ENCODE results near the gene SCRN1.

SCRN1 gene

GRCh38 chr7:29953726-29954347, 35.8 kb downstream of the SCRN1 start:
- TF ChIP-seq SIN3A (IDR thresholded peaks at IDR 0.05; ENCODE audit: borderline replicate concordance, insufficient read depth, low read length) (no peak), POLR2AphosphoS5 (IDR thresholded peaks at IDR 0.05; ENCODE audit: low read depth, low read length) (no peak), FOXP2 (optimal IDR thresholded peaks at IDR 0.05; ENCODE audit: borderline replicate concordance, extremely low read depth, extremely low read length, insufficient read depth) (no peak), REST (IDR thresholded peaks at IDR 0.05; ENCODE audit: insufficient read depth in 1 of 2, low read depth in 2 of 2, low read length in 2 of 2) (no peak), TAF1 (IDR thresholded peaks at IDR 0.05; ENCODE audit: borderline replicate concordance, insufficient read depth, low read length) (no peak)

GRCh38 chr7:29951206-29951605, 38.4 kb downstream of the SCRN1 start:
- TF ChIP-seq POLR2AphosphoS5 (IDR thresholded peaks at IDR 0.05; ENCODE audit: low read depth, low read length), result no peak
- no peak for TF ChIP-seq FOXP2 (optimal IDR thresholded peaks at IDR 0.05; ENCODE audit: borderline replicate concordance, extremely low read depth, extremely low read length, insufficient read depth)
- no peak for TF ChIP-seq REST (IDR thresholded peaks at IDR 0.05; ENCODE audit: insufficient read depth in 1 of 2, low read depth in 2 of 2, low read length in 2 of 2)
- TF ChIP-seq TAF1 (IDR thresholded peaks at IDR 0.05; ENCODE audit: borderline replicate concordance, insufficient read depth, low read length), result no peak
- no peak for TF ChIP-seq SIN3A (IDR thresholded peaks at IDR 0.05; ENCODE audit: borderline replicate concordance, insufficient read depth, low read length)

DNA sequence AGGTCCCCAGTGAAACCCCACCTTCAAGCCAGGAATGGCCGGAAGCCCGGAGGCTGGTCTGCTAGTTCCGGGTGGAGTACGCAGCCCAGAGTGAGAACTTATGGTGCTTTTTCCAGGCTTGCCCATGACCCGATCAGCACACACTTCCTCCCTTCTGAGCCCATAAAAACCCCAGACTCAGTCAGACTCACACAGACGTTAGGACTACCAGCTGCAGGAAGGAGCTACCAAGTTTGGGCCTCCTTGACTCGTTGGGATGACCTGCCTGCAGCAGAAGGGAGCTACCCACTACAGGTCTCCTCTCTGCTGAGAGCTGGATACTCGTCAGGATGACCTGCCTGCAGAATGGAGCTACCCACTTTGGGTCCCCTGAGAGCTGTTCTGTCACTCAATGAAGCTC, 39.1 kb downstream of the SCRN1 start:
- TF ChIP-seq POLR2AphosphoS5 (IDR thresholded peaks at IDR 0.05; ENCODE audit: low read depth, low read length) (no peak), SIN3A (IDR thresholded peaks at IDR 0.05; ENCODE audit: borderline replicate concordance, insufficient read depth, low read length) (no peak), REST (IDR thresholded peaks at IDR 0.05; ENCODE audit: insufficient read depth in 1 of 2, low read depth in 2 of 2, low read length in 2 of 2) (no peak), FOXP2 (optimal IDR thresholded peaks at IDR 0.05; ENCODE audit: borderline replicate concordance, extremely low read depth, extremely low read length, insufficient read depth) (no peak), TAF1 (IDR thresholded peaks at IDR 0.05; ENCODE audit: borderline replicate concordance, insufficient read depth, low read length) (no peak)

DNA sequence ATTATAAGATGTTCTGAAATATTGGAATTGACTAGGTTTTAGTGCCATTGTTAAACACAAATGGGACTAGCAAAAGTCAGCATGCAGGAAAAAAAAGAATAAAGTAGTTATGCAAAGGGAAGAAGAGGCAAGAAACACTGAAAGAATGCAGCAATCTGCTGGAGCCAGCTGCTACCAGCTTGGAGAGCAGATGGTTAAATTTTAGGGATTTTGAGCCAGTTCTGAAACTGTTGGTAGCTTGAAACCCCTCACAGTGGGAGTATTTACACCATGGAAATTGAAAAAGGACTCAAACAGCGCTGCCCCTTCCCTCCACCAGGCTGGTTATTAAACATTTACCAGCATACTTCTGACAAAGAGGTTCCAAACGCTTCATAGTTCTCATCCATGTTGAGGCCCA, 41.0 kb downstream of the SCRN1 start:
- TF ChIP-seq SIN3A (IDR thresholded peaks at IDR 0.05; ENCODE audit: borderline replicate concordance, insufficient read depth, low read length) (no peak), FOXP2 (optimal IDR thresholded peaks at IDR 0.05; ENCODE audit: borderline replicate concordance, extremely low read depth, extremely low read length, insufficient read depth) (no peak), POLR2AphosphoS5 (IDR thresholded peaks at IDR 0.05; ENCODE audit: low read depth, low read length) (no peak), REST (IDR thresholded peaks at IDR 0.05; ENCODE audit: insufficient read depth in 1 of 2, low read depth in 2 of 2, low read length in 2 of 2) (no peak), TAF1 (IDR thresholded peaks at IDR 0.05; ENCODE audit: borderline replicate concordance, insufficient read depth, low read length) (no peak)
